Nephron progenitor cell (in vitro differentiated cells): ENCODE data around the gene UGT1A6.
"Not testable (repeated sequence)": the region's sequence is repeated elsewhere in the genome, so short reads cannot be mapped to it uniquely, and the experiment has no call there.

Experiments used
- DNase-seq: peaks from one replicate; pipeline ENCODE4 v3.0.0; 2021
- H3K27ac Mint-ChIP-seq: 2 replicates; pipeline ENCODE4 v1.8.0; 2021; ENCODE audit warnings: mild to moderate bottlenecking, moderate library complexity, mixed read lengths
- H3K27me3 Mint-ChIP-seq: 2 replicates; pipeline ENCODE4 v1.8.0; 2021; ENCODE audit warnings: mild to moderate bottlenecking, low read depth, mixed read lengths; ENCODE audit not compliant: poor library complexity
- H3K36me3 Mint-ChIP-seq: 2 replicates; pipeline ENCODE4 v1.8.0; 2021; ENCODE audit warnings: low read depth, mixed read lengths
- H3K4me1 Mint-ChIP-seq: 2 replicates; pipeline ENCODE4 v1.8.0; 2021; ENCODE audit warnings: mixed read lengths
- H3K4me3 Mint-ChIP-seq: 2 replicates; pipeline ENCODE4 v1.8.0; 2021; ENCODE audit warnings: mild to moderate bottlenecking, moderate library complexity, mixed read lengths
- H3K9me3 Mint-ChIP-seq: 2 replicates; pipeline ENCODE4 v1.8.0; 2021; ENCODE audit warnings: mild to moderate bottlenecking, moderate library complexity, mixed read lengths
- TF ChIP-seq, protein P1 (sequence below): fragments of 200-600 bp; sonication (generic); IDR thresholded peaks from 2 replicates; pipeline ENCODE4 v1.5.0; 2021; ENCODE audit warnings: antibody characterized with exemption

UGT1A6 gene

DNA sequence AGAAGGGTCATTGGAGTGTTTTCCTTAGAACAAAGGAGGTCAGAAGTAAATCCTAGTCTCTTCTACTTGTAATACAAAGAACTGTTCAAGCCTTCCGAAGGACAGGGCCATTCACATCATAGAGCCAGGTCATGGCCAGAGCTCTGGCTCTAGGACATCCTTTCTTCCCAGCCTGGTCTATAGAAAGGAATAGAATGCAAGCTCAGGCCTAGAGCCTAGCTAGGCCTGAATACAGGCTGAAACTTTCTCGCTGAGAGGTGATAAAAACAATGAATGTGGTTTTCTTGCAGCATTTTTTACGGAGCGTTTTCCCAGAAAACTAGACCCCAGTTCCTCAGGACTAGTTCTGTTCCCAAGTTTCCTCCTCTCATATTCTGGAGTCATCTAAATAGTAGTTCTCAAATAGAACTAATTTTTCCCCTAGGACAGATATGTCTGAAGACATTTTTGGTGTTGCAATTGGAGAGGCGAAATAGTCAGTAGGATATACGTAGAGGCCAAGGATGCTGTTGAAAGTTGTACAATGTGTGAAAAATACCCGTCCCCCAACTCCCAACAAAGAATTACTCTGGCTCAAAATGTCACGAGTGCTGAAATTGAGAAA lies 6.8 kb downstream of the UGT1A6 start:
- Mint-ChIP-seq H3K27me3 (peaks cover 11% of the 10 kb centered on the region), H3K36me3 (no peaks in the 10 kb centered on the region), H3K4me1 (no peaks in the 10 kb centered on the region), H3K9me3 (peaks cover 5% of the 10 kb centered on the region), H3K4me3 (no peak overlapping the region), H3K27ac (no peak overlapping the region)
- DNase-seq, result no peak
- TF ChIP-seq, protein P1, sequence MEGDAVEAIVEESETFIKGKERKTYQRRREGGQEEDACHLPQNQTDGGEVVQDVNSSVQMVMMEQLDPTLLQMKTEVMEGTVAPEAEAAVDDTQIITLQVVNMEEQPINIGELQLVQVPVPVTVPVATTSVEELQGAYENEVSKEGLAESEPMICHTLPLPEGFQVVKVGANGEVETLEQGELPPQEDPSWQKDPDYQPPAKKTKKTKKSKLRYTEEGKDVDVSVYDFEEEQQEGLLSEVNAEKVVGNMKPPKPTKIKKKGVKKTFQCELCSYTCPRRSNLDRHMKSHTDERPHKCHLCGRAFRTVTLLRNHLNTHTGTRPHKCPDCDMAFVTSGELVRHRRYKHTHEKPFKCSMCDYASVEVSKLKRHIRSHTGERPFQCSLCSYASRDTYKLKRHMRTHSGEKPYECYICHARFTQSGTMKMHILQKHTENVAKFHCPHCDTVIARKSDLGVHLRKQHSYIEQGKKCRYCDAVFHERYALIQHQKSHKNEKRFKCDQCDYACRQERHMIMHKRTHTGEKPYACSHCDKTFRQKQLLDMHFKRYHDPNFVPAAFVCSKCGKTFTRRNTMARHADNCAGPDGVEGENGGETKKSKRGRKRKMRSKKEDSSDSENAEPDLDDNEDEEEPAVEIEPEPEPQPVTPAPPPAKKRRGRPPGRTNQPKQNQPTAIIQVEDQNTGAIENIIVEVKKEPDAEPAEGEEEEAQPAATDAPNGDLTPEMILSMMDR, result no peak

DNA sequence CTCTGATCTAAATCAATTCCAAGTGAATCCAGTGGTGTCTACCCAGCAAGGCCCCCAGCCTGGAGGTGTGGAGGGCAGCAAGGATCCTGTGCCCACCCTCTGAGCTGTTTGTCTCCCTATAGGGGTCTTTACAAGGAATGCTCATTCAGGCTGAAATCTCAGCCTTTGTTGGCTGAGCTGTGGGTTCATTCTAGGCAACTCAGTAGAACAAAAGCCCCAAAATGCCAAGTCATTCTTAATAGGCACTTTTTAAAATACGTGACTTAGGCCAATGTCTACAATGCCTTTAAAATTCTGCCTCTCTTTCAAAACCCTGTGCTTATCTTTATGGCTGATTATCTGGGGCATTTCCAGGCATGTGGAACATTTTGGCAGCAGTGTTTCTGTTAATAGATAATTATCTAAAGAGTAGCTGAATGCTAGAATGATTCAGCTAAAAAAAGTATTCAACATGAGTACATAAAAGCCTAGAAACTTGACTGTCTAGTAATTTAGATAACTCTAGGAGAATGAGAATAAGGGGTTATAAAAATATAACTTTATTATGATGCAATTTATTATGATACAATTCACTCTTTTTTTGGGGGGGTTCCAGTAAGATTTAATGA lies 7.4 kb downstream of the UGT1A6 start:
- TF ChIP-seq, protein P1, result no peak
- DNase-seq, result no peak
- Mint-ChIP-seq H3K36me3 (no peaks in the 10 kb centered on the region), H3K4me3 (no peak overlapping the region), H3K27me3 (peaks cover 11% of the 10 kb centered on the region), H3K4me1 (no peaks in the 10 kb centered on the region), H3K9me3 (peaks cover 5% of the 10 kb centered on the region), H3K27ac (no peak overlapping the region)

DNA sequence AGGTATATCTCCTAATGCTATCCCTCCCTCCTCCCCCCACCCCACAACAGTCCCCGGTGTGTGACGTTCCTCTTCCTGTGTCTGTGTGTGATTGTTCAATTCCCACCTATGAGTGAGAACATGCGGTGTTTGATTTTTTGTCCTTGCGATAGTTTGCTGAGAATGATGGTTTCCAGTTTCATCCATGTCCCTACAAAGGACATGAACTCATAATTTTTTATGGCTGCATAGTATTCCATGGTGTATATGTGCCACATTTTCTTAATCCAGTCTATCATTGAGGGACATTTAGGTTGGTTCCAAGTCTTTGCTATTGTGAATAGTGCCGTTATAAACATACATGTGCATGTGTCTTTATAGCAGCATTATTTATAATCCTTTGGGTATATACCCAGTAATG lies 8.2 kb downstream of the UGT1A6 start:
- H3K4me1 Mint-ChIP-seq, DNase-seq, H3K4me3 Mint-ChIP-seq, H3K9me3 Mint-ChIP-seq, H3K36me3 Mint-ChIP-seq, H3K27ac Mint-ChIP-seq: not testable (repeated sequence)
- H3K27me3 Mint-ChIP-seq, result peaks cover 11% of the 10 kb centered on the region

DNA sequence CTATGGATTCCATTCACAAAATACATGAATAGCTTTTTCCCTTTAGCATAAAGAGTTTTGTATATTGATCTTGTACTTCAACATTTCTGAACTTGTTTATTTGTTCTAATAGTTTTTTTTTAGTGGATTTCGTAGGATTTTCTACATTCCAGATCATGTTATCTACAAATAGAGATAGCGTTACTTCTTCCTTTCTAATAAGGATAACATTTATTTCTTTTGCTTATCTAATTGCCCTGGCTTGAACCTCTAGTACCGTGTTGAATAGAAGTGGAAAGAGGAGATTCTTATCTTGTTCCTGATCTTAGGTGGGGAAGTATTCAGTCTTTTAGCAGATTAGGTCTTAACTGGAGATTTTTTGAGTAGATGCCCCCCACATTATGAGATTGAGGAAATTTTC lies 9.5 kb downstream of the UGT1A6 start:
- H3K27me3 Mint-ChIP-seq, result peaks cover 6% of the 10 kb centered on the region
- H3K27ac Mint-ChIP-seq, result no peak overlapping the region
- H3K9me3 Mint-ChIP-seq, result peaks cover 5% of the 10 kb centered on the region
- H3K4me3 Mint-ChIP-seq, result no peak overlapping the region
- DNase-seq, result no peak
- H3K4me1 Mint-ChIP-seq, result no peaks in the 10 kb centered on the region
- no peaks in the 10 kb centered on the region for H3K36me3 Mint-ChIP-seq
- TF ChIP-seq, protein P1, result no peak

DNA sequence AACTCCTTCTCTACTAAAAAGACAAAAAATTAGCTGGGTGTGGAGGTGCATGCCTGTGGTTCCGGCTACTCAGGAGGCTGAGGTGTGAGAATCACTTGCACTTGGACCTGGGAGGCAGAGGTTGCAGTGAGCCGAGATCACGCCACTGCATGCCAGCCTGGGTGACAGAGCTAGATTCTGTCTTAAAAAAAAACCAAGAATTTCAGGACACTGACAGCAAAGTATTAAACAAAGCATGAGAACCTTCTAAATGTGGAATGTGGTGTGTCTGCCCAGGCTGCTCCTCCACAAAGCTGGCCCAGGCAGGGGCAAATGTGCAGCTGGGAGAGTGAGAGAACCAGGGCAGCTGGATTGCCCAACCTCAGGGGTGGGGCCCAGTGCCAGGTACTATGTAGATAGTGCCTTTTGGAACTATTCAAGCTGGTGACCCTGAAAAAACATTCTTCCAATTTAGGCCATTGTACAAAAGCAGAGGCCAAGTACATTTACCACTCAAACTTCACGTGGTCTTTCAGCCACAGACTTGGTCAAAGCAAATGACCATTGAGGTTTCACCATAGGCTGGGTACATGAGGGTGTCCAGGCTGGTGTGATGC lies 13.3 kb downstream of the UGT1A6 start:
- H3K36me3 Mint-ChIP-seq, result no peaks in the 10 kb centered on the region
- H3K9me3 Mint-ChIP-seq, result peaks cover 5% of the 10 kb centered on the region
- no peak overlapping the region for H3K4me3 Mint-ChIP-seq
- H3K27ac Mint-ChIP-seq, result no peak overlapping the region
- H3K27me3 Mint-ChIP-seq, result peaks cover 6% of the 10 kb centered on the region
- no peak for DNase-seq
- TF ChIP-seq, protein P1, result no peak
- H3K4me1 Mint-ChIP-seq, result peaks cover 2% of the 10 kb centered on the region

DNA sequence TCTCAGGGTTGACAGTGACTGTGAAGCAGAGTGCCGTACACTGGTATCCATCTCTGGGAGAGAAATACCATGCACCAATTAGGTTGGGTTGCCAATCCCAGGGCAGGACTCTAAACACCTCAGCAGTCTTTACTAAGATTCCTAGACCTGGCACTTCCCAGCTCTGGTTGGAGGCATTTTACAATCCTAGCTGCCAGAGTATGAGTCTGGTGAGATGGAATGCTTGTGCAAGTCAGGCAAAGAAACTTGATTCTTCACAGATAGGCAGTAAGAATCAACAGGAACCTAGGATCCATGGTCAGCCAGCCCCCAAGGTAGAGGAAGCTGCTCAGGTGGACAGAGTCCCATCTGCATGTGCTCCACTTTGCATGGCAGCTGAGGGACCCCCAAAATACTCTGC lies 14.0 kb downstream of the UGT1A6 start:
- Mint-ChIP-seq H3K4me1 (peaks cover 9% of the 10 kb centered on the region), H3K4me3 (no peak overlapping the region), H3K36me3 (no peaks in the 10 kb centered on the region), H3K27me3 (peaks cover 10% of the 10 kb centered on the region), H3K27ac (no peak overlapping the region), H3K9me3 (peaks cover 5% of the 10 kb centered on the region)
- DNase-seq, result no peak
- TF ChIP-seq, protein P1, result no peak
